SK-N-SH (cell line): ENCODE data around the gene ADAMTS17. TPM values are rescaled to one million over a fixed set of nuclear protein-coding genes. Genes with fewer than 3 reads are reported as not detected.

Source experiments
- CTCF ChIA-PET: fragments of 300-600, 350-600 bp; formaldehyde crosslinking; extraction: SDS; loops from one replicate; lab custom pipeline; 2021; lab: Yijun Ruan, JAX
- POLR2A ChIA-PET: fragments of 350-600 bp; sonication (Branson Sonifier 250); formaldehyde crosslinking; extraction: SDS; loops from one replicate; lab custom pipeline; 2020; ENCODE audit warnings: antibody characterized with exemption, inconsistent platforms; lab: Yijun Ruan, JAX
- DNase-seq: peaks from one replicate; pipeline ENCODE4 v3.0.0; 2012
- H2AFZ ChIP-seq: fragments of 200-600 bp; sonication (generic); 2 replicates; pipeline ENCODE4 v1.8.1; 2016; ENCODE audit warnings: antibody characterized with exemption, mild to moderate bottlenecking, low read depth
- H3F3A ChIP-seq: fragments of 200-600 bp; sonication (generic); replicated peaks from 2 replicates; pipeline ENCODE3; 2016; ENCODE audit warnings: antibody characterized with exemption, mild to moderate bottlenecking; ENCODE audit not compliant: insufficient read depth
- H3K27ac ChIP-seq, 2 experiments: fragments of 200-500 bp in 1 of 2; fragments of 200-600 bp in 1 of 2; sonication (Bioruptor generic) in 1 of 2; sonication (generic), shearing (Covaris generic) in 1 of 2; 2 replicates each; pipeline versions ENCODE4 v1.5.1 to v1.6.1; 2014 to 2016; ENCODE audit warnings: low read depth in 2 of 2, inconsistent platforms in 1 of 2, low read length in 1 of 2, mild to moderate bottlenecking in 1 of 2, mixed read lengths in 1 of 2
- H3K27me3 ChIP-seq: fragments of 200-600 bp; sonication (generic), shearing (Covaris generic); 2 replicates; pipeline ENCODE4 v1.6.1; 2016; ENCODE audit warnings: mixed run types; ENCODE audit not compliant: insufficient read depth
- H3K36me3 ChIP-seq, 2 experiments: fragments of 200-500 bp in 1 of 2; fragments of 200-600 bp in 1 of 2; sonication (Bioruptor generic) in 1 of 2; sonication (generic) in 1 of 2; replicated peaks in 1 of 2; 2 replicates each; pipeline versions ENCODE3 to v1.5.1; 2014 to 2016; ENCODE audit warnings: low read length in 1 of 2, mild to moderate bottlenecking in 1 of 2; ENCODE audit not compliant: insufficient read depth in 2 of 2, control insufficient read depth in 1 of 2
- H3K4me1 ChIP-seq, 2 experiments: fragments of 200-500 bp in 1 of 2; fragments of 200-600 bp in 1 of 2; sonication (Bioruptor generic) in 1 of 2; sonication (generic), shearing (Covaris generic) in 1 of 2; 2 replicates each; pipeline versions ENCODE4 v1.5.1 to v1.6.1; 2014 to 2016; ENCODE audit warnings: low read depth in 1 of 2, low read length in 1 of 2, mixed run types in 1 of 2; ENCODE audit not compliant: insufficient read depth in 2 of 2, control insufficient read depth in 1 of 2
- H3K4me2 ChIP-seq: fragments of 200-600 bp; sonication (generic), shearing (Covaris generic); 2 replicates; pipeline ENCODE4 v1.6.1; 2017; ENCODE audit warnings: mixed run types
- H3K4me3 ChIP-seq, 2 experiments: fragments of 200-500 bp in 1 of 2; fragments of 200-600 bp in 1 of 2; sonication (Bioruptor generic) in 1 of 2; sonication (generic), shearing (Covaris generic) in 1 of 2; 2 replicates each; pipeline versions ENCODE4 v1.5.1 to v1.8.1; 2014 to 2016; ENCODE audit warnings: low read depth in 2 of 2, inconsistent platforms in 1 of 2, low read length in 1 of 2, mild to moderate bottlenecking in 1 of 2, mixed read lengths in 1 of 2, moderate library complexity in 1 of 2
- H3K79me2 ChIP-seq: fragments of 200-600 bp; sonication (generic); 2 replicates; pipeline ENCODE4 v1.8.1; 2017; ENCODE audit warnings: mild to moderate bottlenecking; ENCODE audit not compliant: insufficient read depth
- H3K9ac ChIP-seq: fragments of 200-600 bp; sonication (generic); 2 replicates; pipeline ENCODE4 v1.6.1; 2017; ENCODE audit warnings: mixed run types
- H3K9me2 ChIP-seq: fragments of 200-600 bp; sonication (generic); 2 replicates; pipeline ENCODE4 v1.6.1; 2017; ENCODE audit warnings: mixed run types
- H3K9me3 ChIP-seq: fragments of 200-600 bp; sonication (generic); 2 replicates; pipeline ENCODE4 v1.6.1; 2017; ENCODE audit warnings: mixed run types, mild to moderate bottlenecking, moderate library complexity
- H4K20me1 ChIP-seq: fragments of 200-600 bp; sonication (generic); 2 replicates; pipeline ENCODE4 v1.6.1; 2017; ENCODE audit warnings: mild to moderate bottlenecking, mixed run types; ENCODE audit not compliant: insufficient read depth
- CHD2 ChIP-seq: fragments of 150-350 bp; IDR thresholded peaks from 2 replicates; pipeline ENCODE4 v1.6.1; 2018; ENCODE audit warnings: low read length; ENCODE audit not compliant: partially characterized antibody
- EP300 ChIP-seq, 2 experiments: IDR thresholded peaks; 2 replicates each; pipeline versions ENCODE4 v1.4.0 to v1.6.1; 2012; ENCODE audit warnings: borderline replicate concordance in 1 of 2, low read depth in 1 of 2, low read length in 1 of 2
- EZH2phosphoT487 ChIP-seq: fragments of 200-600 bp; sonication (generic); IDR thresholded peaks from 2 replicates; pipeline ENCODE4 v1.6.1; 2017; ENCODE audit warnings: low read depth, mixed run types, mild to moderate bottlenecking, antibody characterized with exemption, moderate library complexity, borderline replicate concordance
- FOSL2 ChIP-seq: IDR thresholded peaks from 2 replicates; pipeline ENCODE4 v1.4.0; 2012; ENCODE audit warnings: low read depth, mild to moderate bottlenecking, moderate library complexity, borderline replicate concordance
- FOXM1 ChIP-seq: IDR thresholded peaks from 2 replicates; pipeline ENCODE4 v1.4.0; 2012; ENCODE audit warnings: low read depth, mild to moderate bottlenecking
- MXI1 ChIP-seq: IDR thresholded peaks from 2 replicates; pipeline ENCODE4 v1.6.1; 2012; ENCODE audit warnings: mild to moderate bottlenecking, low read depth, low read length, improper control_type of control experiment
- NFIC ChIP-seq: IDR thresholded peaks from 2 replicates; pipeline ENCODE4 v1.4.0; 2012; ENCODE audit warnings: borderline replicate concordance
- RCOR1 ChIP-seq: fragments of 150-350 bp; IDR thresholded peaks from 2 replicates; pipeline ENCODE4 v1.6.1; 2017; ENCODE audit warnings: antibody characterized with exemption, low read length
- RFX5 ChIP-seq: IDR thresholded peaks from 2 replicates; pipeline ENCODE4 v1.6.1; 2012; ENCODE audit warnings: mild to moderate bottlenecking, improper control_type of control experiment, low read length
- RXRA ChIP-seq: IDR thresholded peaks from 2 replicates; pipeline ENCODE4 v1.4.0; 2012; ENCODE audit warnings: low read depth, mild to moderate bottlenecking, borderline replicate concordance
- SIN3A ChIP-seq: IDR thresholded peaks from 2 replicates; pipeline ENCODE4 v1.6.1; 2012; ENCODE audit warnings: low read depth, mild to moderate bottlenecking, low read length, moderate library complexity, borderline replicate concordance
- TAF1 ChIP-seq: IDR thresholded peaks from 2 replicates; pipeline ENCODE4 v1.6.1; 2012; ENCODE audit warnings: low read depth, mild to moderate bottlenecking, low read length, moderate library complexity, borderline replicate concordance
- WGBS: methylation state at CpG from one replicate; pipeline ENCODE4 v1.1.6; 2017; ENCODE audit warnings: low lambda C conversion rate; 5-methylcytosine and 5-hydroxymethylcytosine counted together
- polyA plus RNA-seq, 3 experiments: library from polyadenylated mRNA; depleted of rRNA; stranded (reverse); fragments of >200 nt; gene quantifications; 2 replicates each; pipeline ENCODE4 v1.2.3, GENCODE V29; 2012
- TF ChIP-seq, protein P1 (sequence below): IDR thresholded peaks from 2 replicates; pipeline ENCODE4; 2012
- TF ChIP-seq, protein P2 (sequence below): IDR thresholded peaks from 2 replicates; pipeline ENCODE4 v1.4.0; 2012; ENCODE audit warnings: low read depth, borderline replicate concordance
- TF ChIP-seq, protein P3 (sequence below): IDR thresholded peaks from 2 replicates; pipeline ENCODE4 v1.4.0; 2012; ENCODE audit warnings: low read depth, borderline replicate concordance
- TF ChIP-seq, protein P4 (sequence below): fragments of 150-350 bp; IDR thresholded peaks from 2 replicates; pipeline ENCODE4 v1.6.1; 2016; ENCODE audit warnings: mild to moderate bottlenecking, low read depth, low read length

Gene ADAMTS17
- polyA plus RNA-seq, 1 of the 3 experiments (the other 2 are of a cell fraction), result not detected

DNA sequence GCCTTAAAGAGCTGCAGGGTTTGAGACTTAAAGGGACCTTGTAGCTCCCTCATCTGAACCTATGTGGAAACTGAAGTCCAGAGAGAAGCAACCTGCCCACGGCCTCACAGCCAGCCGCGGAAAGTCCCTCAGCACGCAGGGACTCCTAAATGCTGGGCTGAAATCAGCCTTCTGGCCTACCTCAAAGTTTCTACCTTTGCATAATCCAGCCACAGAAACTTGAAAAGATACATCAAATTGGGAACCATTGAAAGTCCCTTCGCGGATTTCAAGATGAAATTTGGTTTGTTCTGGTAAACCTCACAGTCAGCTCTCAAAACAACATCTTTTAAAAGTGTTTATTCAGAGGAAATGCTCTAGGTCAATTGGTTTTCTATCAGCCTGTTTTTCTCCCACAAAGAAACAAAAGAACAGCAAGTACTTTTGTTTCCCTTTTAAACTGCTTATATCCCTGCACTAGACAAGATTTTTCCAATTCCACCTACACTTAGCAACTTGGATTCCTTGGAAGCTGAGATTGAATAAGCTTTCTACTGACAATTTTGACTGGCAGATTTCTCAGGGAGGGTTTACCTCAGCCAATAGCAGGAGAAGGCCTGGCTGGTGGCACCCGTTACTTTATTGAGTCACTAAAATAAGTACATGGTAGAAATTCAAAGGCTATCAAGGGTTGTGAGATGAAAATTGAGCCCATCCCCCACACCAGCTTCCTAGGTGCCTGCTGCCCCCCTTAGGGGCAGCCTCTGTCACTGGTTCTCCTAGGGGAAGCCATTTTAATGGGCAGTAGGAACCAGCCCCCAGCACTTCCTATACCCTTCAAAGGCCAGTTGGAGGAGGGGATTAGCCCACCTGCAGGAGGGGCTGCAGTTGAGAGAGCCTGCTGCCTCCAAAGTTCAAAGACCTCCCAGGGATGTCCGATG lies 171.2 kb downstream of the ADAMTS17 start:
- Histone ChIP-seq H3K36me3 (no peaks in the 10 kb centered on the region), H3K79me2 (no peaks in the 10 kb centered on the region), H3K9ac (no peak overlapping the region), H3K4me1 (no peaks in the 10 kb centered on the region), H3K27me3 (no peaks in the 10 kb centered on the region), H3K4me3 (no peak overlapping the region), H3F3A (no peaks in the 10 kb centered on the region), H4K20me1 (no peaks in the 10 kb centered on the region), H3K9me3 (no peaks in the 10 kb centered on the region), H3K9me2 (no peaks in the 10 kb centered on the region), H3K4me2 (no peak overlapping the region), H3K27ac (no peak overlapping the region), H2AFZ (no peak overlapping the region)
- ChIA-PET POLR2A (no interaction called here), CTCF (interaction anchor here (1.0 to 1.8 kb wide), 3 partner anchors 10 to 179 kb away, joined by 3 to 4 read pairs (median 3); no protein-coding TSS in a partner anchor)
- no peak for DNase-seq
- no peak for TF ChIP-seq FOSL2
- no peak for TF ChIP-seq MXI1
- TF ChIP-seq RXRA, result no peak
- TF ChIP-seq SIN3A, result no peak
- no peak for TF ChIP-seq CHD2
- TF ChIP-seq EZH2phosphoT487, result no peak
- TF ChIP-seq RFX5, result no peak
- TF ChIP-seq, protein P1, sequence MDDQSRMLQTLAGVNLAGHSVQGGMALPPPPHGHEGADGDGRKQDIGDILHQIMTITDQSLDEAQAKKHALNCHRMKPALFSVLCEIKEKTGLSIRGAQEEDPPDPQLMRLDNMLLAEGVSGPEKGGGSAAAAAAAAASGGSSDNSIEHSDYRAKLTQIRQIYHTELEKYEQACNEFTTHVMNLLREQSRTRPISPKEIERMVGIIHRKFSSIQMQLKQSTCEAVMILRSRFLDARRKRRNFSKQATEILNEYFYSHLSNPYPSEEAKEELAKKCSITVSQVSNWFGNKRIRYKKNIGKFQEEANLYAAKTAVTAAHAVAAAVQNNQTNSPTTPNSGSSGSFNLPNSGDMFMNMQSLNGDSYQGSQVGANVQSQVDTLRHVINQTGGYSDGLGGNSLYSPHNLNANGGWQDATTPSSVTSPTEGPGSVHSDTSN, result no peak
- TF ChIP-seq, protein P2, sequence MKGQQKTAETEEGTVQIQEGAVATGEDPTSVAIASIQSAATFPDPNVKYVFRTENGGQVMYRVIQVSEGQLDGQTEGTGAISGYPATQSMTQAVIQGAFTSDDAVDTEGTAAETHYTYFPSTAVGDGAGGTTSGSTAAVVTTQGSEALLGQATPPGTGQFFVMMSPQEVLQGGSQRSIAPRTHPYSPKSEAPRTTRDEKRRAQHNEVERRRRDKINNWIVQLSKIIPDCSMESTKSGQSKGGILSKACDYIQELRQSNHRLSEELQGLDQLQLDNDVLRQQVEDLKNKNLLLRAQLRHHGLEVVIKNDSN, result no peak
- no peak for TF ChIP-seq FOXM1
- TF ChIP-seq NFIC, result no peak
- TF ChIP-seq RCOR1, result no peak
- 49% methylated on average over 8 of the region's 8 CpGs for WGBS

DNA sequence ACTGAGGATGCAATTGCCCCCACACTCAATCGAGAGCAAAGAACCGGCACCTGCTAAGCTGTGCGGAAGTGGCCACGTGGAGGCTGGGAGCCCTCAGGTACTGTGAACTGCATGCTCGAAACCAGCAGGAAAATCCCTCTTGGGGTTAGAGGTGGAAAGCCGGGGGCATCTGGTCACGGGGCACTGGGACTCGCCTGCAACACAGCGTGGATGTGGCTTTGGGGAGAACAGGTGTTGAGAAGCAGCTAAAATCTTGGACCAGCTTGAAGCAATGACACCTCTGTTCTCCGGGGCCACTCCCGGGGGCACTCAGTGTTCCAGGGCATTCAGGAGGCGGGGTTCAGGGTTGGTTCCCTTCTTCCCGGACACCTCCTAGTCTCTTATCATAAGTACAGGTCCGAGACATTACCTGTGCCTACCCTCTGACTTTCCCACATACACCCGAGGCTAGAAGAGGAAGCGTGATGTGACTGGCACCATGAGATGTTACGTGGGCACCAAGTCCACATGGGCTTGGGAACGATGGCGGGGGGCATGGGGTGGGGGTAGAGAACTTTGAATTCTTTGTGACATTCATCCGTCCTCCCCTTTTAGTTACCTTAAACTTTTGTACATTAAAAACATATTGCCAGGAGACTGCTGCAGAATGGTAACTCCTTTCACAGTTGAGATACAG lies 172.0 kb downstream of the ADAMTS17 start:
- no peak overlapping the region for H3K4me3 ChIP-seq
- ChIA-PET POLR2A (no interaction called here), CTCF (interaction anchor here (0.7 to 1.8 kb wide), 2 partner anchors 9 to 14 kb away, joined by 3 to 4 read pairs; no protein-coding TSS in a partner anchor)
- no peak overlapping the region for H3K4me2 ChIP-seq
- no peak overlapping the region for H2AFZ ChIP-seq
- H3K36me3 ChIP-seq, result no peaks in the 10 kb centered on the region
- no peaks in the 10 kb centered on the region for H3K9me3 ChIP-seq
- H3K27ac ChIP-seq, result no peak overlapping the region
- no peaks in the 10 kb centered on the region for H3F3A ChIP-seq
- no peaks in the 10 kb centered on the region for H3K9me2 ChIP-seq
- WGBS, result 41% methylated on average over 16 of the region's 20 CpGs
- H3K79me2 ChIP-seq, result no peaks in the 10 kb centered on the region
- no peaks in the 10 kb centered on the region for H3K27me3 ChIP-seq
- DNase-seq, result no peak
- no peaks in the 10 kb centered on the region for H3K4me1 ChIP-seq
- H3K9ac ChIP-seq, result no peak overlapping the region
- H4K20me1 ChIP-seq, result no peaks in the 10 kb centered on the region
- TF ChIP-seq TAF1 (no peak), EP300 (IDR thresholded peaks at IDR 0.05; ENCODE audit: borderline replicate concordance in 1 of 2, low read depth in 1 of 2, low read length in 1 of 2) (no peak), RFX5 (no peak)
- TF ChIP-seq, protein P3, sequence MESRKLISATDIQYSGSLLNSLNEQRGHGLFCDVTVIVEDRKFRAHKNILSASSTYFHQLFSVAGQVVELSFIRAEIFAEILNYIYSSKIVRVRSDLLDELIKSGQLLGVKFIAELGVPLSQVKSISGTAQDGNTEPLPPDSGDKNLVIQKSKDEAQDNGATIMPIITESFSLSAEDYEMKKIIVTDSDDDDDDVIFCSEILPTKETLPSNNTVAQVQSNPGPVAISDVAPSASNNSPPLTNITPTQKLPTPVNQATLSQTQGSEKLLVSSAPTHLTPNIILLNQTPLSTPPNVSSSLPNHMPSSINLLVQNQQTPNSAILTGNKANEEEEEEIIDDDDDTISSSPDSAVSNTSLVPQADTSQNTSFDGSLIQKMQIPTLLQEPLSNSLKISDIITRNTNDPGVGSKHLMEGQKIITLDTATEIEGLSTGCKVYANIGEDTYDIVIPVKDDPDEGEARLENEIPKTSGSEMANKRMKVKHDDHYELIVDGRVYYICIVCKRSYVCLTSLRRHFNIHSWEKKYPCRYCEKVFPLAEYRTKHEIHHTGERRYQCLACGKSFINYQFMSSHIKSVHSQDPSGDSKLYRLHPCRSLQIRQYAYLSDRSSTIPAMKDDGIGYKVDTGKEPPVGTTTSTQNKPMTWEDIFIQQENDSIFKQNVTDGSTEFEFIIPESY, result no peak
- TF ChIP-seq, protein P1, result no peak
- TF ChIP-seq, protein P4, sequence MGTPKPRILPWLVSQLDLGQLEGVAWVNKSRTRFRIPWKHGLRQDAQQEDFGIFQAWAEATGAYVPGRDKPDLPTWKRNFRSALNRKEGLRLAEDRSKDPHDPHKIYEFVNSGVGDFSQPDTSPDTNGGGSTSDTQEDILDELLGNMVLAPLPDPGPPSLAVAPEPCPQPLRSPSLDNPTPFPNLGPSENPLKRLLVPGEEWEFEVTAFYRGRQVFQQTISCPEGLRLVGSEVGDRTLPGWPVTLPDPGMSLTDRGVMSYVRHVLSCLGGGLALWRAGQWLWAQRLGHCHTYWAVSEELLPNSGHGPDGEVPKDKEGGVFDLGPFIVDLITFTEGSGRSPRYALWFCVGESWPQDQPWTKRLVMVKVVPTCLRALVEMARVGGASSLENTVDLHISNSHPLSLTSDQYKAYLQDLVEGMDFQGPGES, result no peak
